Suprapubic skin (tissue), 4 donors: ENCODE results near the gene SMYD3.

Experiments used
- CTCF ChIP-seq, 2 donors: fragments of 200-600 bp in 1 of 2; fragments of 450-650 bp in 1 of 2; sonication (generic) in 1 of 2; IDR thresholded peaks; one replicate each; pipeline ENCODE4 v1.5.1; 2016 to 2019; ENCODE audit warnings: antibody characterized with exemption in 2 of 2, mild to moderate bottlenecking in 1 of 2, moderate library complexity in 1 of 2
- EP300 ChIP-seq: sonication (generic); formaldehyde crosslinking; IDR thresholded peaks from one replicate; pipeline ENCODE4 v1.6.1; 2017; ENCODE audit warnings: antibody characterized with exemption
- POLR2A ChIP-seq, 2 donors: fragments of 450-650 bp; IDR thresholded peaks; one replicate each; pipeline ENCODE4 v1.6.1; 2017; ENCODE audit warnings: antibody characterized with exemption in 2 of 2, mild to moderate bottlenecking in 2 of 2, moderate library complexity in 2 of 2
- POLR2AphosphoS5 ChIP-seq, 3 donors: sonication (generic); formaldehyde crosslinking; IDR thresholded peaks; one replicate each; pipeline ENCODE4 v1.6.1; 2017; ENCODE audit warnings: antibody characterized with exemption in 3 of 3

GRCh38 chr1:245762396-245762910 is 744.6 kb downstream of the SMYD3 start:
- TF ChIP-seq CTCF (IDR thresholded peaks at IDR 0.05), result no peak
- no peak for TF ChIP-seq POLR2A (IDR thresholded peaks at IDR 0.05)
- no peak for TF ChIP-seq EP300
- TF ChIP-seq POLR2AphosphoS5 (IDR thresholded peaks at IDR 0.05), result no peak
